GM04504 (cell line): Measurements from ENCODE around the gene SNHG17.

Source experiments
- DNase-seq: peaks from one replicate; pipeline ENCODE4 v3.0.0-alpha.2; 2012; ENCODE audit warnings: low read depth

SNHG17 gene

GRCh38 chr20:38373231-38373867 is 61.8 kb downstream of the SNHG17 start:
- DNase-seq, result no peak

DNA sequence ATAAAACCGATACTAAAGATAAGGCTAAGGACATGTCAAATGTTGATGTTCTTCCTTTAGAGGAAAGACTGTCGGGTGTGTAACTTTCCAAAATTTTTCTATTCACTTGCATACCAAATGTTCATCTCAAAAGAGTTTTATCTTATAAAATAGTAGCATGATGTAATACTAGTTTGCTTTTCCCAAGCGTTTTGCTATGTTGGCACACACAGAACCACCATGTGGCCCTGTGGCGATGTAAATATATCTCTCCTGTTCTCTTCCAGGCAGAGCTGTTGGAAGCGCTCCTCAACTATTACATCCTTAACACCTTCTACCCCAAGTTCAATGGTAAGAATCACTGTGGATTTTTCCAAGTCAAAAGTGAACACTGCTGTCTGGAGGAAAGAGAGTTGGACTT is 62.3 kb downstream of the SNHG17 start:
- DNase-seq, result no peak
